ENCODE measurements around the gene UBE3A. TPM values are rescaled to one million over a fixed set of nuclear protein-coding genes. Genes with fewer than 3 reads are reported as not detected.

Gene UBE3A
- total RNA-seq, 1 donor: 91.2 TPM

DNA sequence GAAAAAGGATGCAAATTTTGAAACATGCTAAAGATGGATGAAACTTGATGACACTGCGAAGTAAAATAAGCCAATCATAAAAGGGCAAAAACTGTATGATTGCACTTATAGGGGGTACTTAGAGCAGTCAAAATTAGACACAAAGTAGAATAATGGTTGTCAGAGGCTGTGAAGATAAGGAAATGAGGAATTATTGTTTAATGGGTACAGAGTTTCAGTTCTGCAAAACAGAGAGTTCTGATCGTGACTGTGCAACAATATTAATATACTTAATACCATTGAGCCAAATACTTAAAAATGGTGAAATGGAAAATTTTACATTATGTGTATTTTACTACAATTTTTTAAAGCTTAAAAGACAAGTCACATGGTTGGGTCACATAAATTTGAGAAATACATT is 35.1 kb downstream of the UBE3A start:
- peaks cover 77% of the 10 kb centered on the region for H3K79me2 ChIP-seq (ENCODE audit: insufficient read depth, low read length)
- no peaks in the 10 kb centered on the region for H3K27me3 ChIP-seq (ENCODE audit: insufficient read depth, low read length)
- H3K4me1 ChIP-seq (ENCODE audit: insufficient read depth, low read length): peaks cover 10% of the 10 kb centered on the region
- no peak overlapping the region for H3K27ac ChIP-seq (ENCODE audit: low read depth, low read length)
- H2AFZ ChIP-seq (ENCODE audit: low read length): no peak overlapping the region
- peaks cover 12% of the 10 kb centered on the region for H3K36me3 ChIP-seq (ENCODE audit: insufficient read depth, low read length)
- no peak overlapping the region for H3K4me3 ChIP-seq (ENCODE audit: insufficient read depth, low read length)
- H3K9me3 ChIP-seq (ENCODE audit: low read depth, low read length): no peaks in the 10 kb centered on the region
- no peak overlapping the region for H3K4me2 ChIP-seq (ENCODE audit: insufficient read depth, low read length)
- TF ChIP-seq, protein P1, sequence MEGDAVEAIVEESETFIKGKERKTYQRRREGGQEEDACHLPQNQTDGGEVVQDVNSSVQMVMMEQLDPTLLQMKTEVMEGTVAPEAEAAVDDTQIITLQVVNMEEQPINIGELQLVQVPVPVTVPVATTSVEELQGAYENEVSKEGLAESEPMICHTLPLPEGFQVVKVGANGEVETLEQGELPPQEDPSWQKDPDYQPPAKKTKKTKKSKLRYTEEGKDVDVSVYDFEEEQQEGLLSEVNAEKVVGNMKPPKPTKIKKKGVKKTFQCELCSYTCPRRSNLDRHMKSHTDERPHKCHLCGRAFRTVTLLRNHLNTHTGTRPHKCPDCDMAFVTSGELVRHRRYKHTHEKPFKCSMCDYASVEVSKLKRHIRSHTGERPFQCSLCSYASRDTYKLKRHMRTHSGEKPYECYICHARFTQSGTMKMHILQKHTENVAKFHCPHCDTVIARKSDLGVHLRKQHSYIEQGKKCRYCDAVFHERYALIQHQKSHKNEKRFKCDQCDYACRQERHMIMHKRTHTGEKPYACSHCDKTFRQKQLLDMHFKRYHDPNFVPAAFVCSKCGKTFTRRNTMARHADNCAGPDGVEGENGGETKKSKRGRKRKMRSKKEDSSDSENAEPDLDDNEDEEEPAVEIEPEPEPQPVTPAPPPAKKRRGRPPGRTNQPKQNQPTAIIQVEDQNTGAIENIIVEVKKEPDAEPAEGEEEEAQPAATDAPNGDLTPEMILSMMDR (IDR thresholded peaks at IDR 0.05; ENCODE audit: extremely low read depth, low read depth, low read length): no peak
- no peak for DNase-seq (ENCODE audit: insufficient read length, low spot score, missing footprints)
- H4K20me1 ChIP-seq (ENCODE audit: insufficient read depth, low read length): peaks cover 24% of the 10 kb centered on the region

DNA sequence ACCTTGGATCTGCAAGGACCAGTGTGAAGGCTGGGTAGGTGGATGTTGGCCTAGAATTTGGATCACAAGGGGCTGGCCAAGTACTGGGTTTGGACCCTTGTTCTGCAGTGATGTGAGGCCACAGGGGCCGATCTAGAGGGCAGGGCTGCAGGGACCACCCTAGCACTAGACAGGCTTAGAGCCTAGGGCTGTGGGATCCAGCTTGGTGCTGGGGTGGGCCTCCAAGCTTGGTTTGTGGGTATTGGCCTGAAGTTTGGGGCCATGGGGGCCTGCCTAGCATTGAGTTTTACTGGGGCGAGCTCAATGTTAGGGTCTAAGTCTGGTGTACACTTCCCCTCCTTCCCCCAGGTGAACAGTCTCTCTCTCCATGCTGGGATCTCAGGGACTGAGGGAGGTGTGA is 36.5 kb downstream of the UBE3A start:
- TF ChIP-seq, protein P1 (IDR thresholded peaks at IDR 0.05; ENCODE audit: extremely low read depth, low read depth, low read length): no peak
- Histone ChIP-seq H3K36me3 (ENCODE audit: insufficient read depth, low read length) (peaks cover 12% of the 10 kb centered on the region), H3K27ac (ENCODE audit: low read depth, low read length) (no peak overlapping the region), H3K79me2 (ENCODE audit: insufficient read depth, low read length) (peaks cover 74% of the 10 kb centered on the region), H2AFZ (ENCODE audit: low read length) (no peak overlapping the region), H4K20me1 (ENCODE audit: insufficient read depth, low read length) (peaks cover 19% of the 10 kb centered on the region), H3K4me3 (ENCODE audit: insufficient read depth, low read length) (no peak overlapping the region), H3K4me1 (ENCODE audit: insufficient read depth, low read length) (peaks cover 10% of the 10 kb centered on the region), H3K4me2 (ENCODE audit: insufficient read depth, low read length) (no peak overlapping the region), H3K27me3 (ENCODE audit: insufficient read depth, low read length) (no peaks in the 10 kb centered on the region), H3K9me3 (ENCODE audit: low read depth, low read length) (no peaks in the 10 kb centered on the region)
- DNase-seq (ENCODE audit: insufficient read length, low spot score, missing footprints): no peak

DNA sequence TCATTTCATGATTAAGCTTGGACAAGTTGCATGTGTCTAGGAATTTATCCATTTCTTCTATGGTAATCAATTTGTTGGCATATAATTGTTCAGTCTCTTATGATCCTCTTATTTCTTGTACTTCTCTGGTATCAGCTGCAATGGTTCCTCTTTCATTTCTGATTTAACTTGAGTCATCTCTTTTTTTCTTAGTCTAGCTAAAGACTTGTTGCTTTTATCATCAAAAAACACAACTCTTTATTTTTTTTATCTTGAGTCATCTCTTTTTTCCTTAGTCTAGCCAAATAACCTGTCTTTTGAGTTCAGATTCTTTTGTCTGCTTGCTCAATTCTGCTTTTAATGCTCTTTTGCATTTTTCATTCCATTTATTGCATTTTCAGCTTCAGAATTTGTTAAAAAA is 37.3 kb downstream of the UBE3A start:
- Histone ChIP-seq H3K4me1 (ENCODE audit: insufficient read depth, low read length) (peaks cover 13% of the 10 kb centered on the region), H3K36me3 (ENCODE audit: insufficient read depth, low read length) (peaks cover 12% of the 10 kb centered on the region), H3K27me3 (ENCODE audit: insufficient read depth, low read length) (no peaks in the 10 kb centered on the region), H2AFZ (ENCODE audit: low read length) (no peak overlapping the region), H4K20me1 (ENCODE audit: insufficient read depth, low read length) (peaks cover 12% of the 10 kb centered on the region), H3K4me2 (ENCODE audit: insufficient read depth, low read length) (peak overlapping the region; percentile 50), H3K79me2 (ENCODE audit: insufficient read depth, low read length) (peaks cover 69% of the 10 kb centered on the region), H3K27ac (ENCODE audit: low read depth, low read length) (peak overlapping the region; percentile 46), H3K9me3 (ENCODE audit: low read depth, low read length) (no peaks in the 10 kb centered on the region), H3K4me3 (ENCODE audit: insufficient read depth, low read length) (no peak overlapping the region)
- peak; percentile 45 for DNase-seq (ENCODE audit: insufficient read length, low spot score, missing footprints)
- TF ChIP-seq, protein P1 (IDR thresholded peaks at IDR 0.05; ENCODE audit: extremely low read depth, low read depth, low read length): no peak

DNA sequence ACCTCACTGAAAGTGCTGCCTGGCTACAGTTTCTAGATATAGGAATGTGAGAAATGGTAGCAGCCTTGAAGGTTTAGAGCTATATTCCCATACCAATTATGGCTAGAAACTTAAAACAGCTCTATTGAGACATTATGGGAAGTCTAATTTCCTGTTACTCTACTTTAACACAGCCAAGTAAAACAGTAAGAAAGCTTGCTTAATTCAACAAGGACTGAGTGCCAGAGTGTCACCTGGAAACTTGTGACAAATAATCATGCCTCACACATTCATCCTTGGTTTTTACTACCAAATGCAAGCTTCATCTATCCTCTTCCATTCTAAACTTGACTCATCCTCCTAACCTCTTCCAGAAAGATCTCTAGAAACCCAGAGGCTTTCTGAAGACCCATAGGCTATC is 41.7 kb downstream of the UBE3A start:
- no peak for DNase-seq (ENCODE audit: insufficient read length, low spot score, missing footprints)
- H3K4me2 ChIP-seq (ENCODE audit: insufficient read depth, low read length): no peak overlapping the region
- no peaks in the 10 kb centered on the region for H3K27me3 ChIP-seq (ENCODE audit: insufficient read depth, low read length)
- peaks cover 3% of the 10 kb centered on the region for H4K20me1 ChIP-seq (ENCODE audit: insufficient read depth, low read length)
- no peak overlapping the region for H3K27ac ChIP-seq (ENCODE audit: low read depth, low read length)
- TF ChIP-seq, protein P1 (IDR thresholded peaks at IDR 0.05; ENCODE audit: extremely low read depth, low read depth, low read length): no peak
- no peak overlapping the region for H2AFZ ChIP-seq (ENCODE audit: low read length)
- H3K4me3 ChIP-seq (ENCODE audit: insufficient read depth, low read length): no peak overlapping the region
- H3K79me2 ChIP-seq (ENCODE audit: insufficient read depth, low read length): peaks cover 64% of the 10 kb centered on the region
- H3K4me1 ChIP-seq (ENCODE audit: insufficient read depth, low read length): peaks cover 23% of the 10 kb centered on the region
- no peaks in the 10 kb centered on the region for H3K9me3 ChIP-seq (ENCODE audit: low read depth, low read length)
- H3K36me3 ChIP-seq (ENCODE audit: insufficient read depth, low read length): peaks cover 2% of the 10 kb centered on the region

All from osteoblast (primary cell).